IPS-20b (cell line): ENCODE results near the gene TUFM.

Source experiments
- H3K27ac ChIP-seq: one replicate; pipeline ENCODE4 v1.5.1; 2013; ENCODE audit warnings: low read length
- H3K27me3 ChIP-seq: 2 replicates; pipeline ENCODE4 v1.6.1; 2013; ENCODE audit warnings: mild to moderate bottlenecking, low read length, inconsistent platforms; ENCODE audit not compliant: insufficient read depth
- H3K36me3 ChIP-seq: 2 replicates; pipeline ENCODE4 v1.6.1; 2013; ENCODE audit warnings: low read depth, mild to moderate bottlenecking, inconsistent platforms, low read length, moderate library complexity; ENCODE audit not compliant: insufficient read depth
- H3K4me1 ChIP-seq: 2 replicates; pipeline ENCODE4 v1.6.1; 2013; ENCODE audit warnings: mild to moderate bottlenecking, control low read depth, inconsistent platforms, low read length, moderate library complexity; ENCODE audit not compliant: insufficient read depth
- H3K4me3 ChIP-seq: 2 replicates; pipeline ENCODE4 v1.5.1; 2013; ENCODE audit warnings: mild to moderate bottlenecking, low read length, inconsistent platforms
- H3K9ac ChIP-seq: 2 replicates; pipeline ENCODE4 v1.6.1; 2013; ENCODE audit warnings: low read depth, mild to moderate bottlenecking, inconsistent platforms, low read length, moderate library complexity
- H3K9me3 ChIP-seq: 2 replicates; pipeline ENCODE4 v1.6.1; 2013; ENCODE audit warnings: mild to moderate bottlenecking, low read depth, low read length, inconsistent platforms; ENCODE audit not compliant: insufficient read depth

TUFM gene

DNA sequence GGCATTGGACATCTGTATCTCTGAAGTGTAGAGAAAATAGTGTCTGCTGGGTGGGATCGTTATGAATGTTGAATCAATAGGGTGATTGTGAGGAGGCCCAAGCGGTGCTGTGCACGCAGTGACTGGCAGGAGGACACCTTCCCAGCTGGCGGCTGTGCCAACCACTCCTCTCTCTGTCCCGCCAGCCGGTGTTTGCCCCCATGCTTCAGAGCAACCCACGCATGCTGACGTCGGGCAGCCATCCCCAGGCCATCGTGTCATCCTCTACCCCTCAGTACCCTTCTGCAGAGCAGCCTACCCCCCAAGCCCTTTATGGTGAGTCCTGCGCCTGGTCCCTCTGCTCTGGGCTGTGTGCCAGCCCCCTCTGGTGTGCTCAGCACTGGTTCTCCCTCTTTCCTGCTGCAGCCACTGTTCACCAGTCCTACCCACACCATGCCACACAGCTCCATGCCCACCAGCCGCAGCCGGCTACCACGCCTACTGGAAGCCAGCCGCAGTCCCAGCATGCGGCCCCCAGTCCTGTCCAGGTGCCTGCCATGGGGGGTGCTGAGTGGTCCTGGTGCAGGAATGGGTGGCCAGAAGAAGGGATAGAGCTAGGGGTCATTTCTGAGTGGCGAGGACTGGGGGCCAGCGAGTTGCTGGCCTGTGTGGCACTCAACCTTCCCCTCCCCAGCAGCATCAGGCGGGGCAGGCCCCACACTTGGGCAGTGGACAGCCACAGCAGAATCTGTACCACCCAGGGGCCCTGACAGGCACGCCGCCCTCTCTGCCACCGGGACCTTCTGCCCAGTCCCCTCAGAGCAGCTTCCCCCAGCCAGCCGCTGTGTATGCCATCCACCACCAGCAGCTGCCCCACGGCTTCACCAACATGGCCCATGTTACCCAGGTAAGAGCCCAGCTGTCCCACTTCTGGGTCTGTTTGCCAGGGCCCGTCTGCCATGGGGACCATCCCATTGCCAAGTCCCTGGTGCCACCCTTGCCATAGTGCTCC, 11.0 kb downstream of the TUFM start:
- no peaks in the 10 kb centered on the region for H3K9me3 ChIP-seq
- H3K4me1 ChIP-seq: no peaks in the 10 kb centered on the region
- H3K27me3 ChIP-seq: no peaks in the 10 kb centered on the region
- peaks cover 86% of the 10 kb centered on the region for H3K36me3 ChIP-seq
- H3K4me3 ChIP-seq: no peak overlapping the region
- no peak overlapping the region for H3K27ac ChIP-seq
- H3K9ac ChIP-seq: no peak overlapping the region

DNA sequence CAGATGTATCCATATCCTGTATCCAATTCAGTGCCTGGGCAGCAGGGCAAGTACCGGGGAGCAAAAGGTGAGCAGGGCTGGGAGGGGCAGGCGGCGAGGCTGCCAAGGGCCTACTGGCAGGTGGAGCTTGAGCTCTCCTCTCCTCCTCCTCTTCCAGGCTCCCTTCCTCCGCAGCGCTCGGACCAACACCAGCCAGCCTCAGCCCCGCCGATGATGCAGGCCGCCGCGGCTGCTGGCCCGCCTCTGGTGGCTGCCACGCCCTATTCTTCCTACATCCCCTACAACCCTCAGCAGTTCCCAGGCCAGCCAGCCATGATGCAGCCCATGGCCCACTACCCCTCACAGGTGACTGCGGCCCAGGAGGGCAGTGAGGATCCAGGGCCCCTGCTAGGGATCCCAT, 11.8 kb downstream of the TUFM start:
- H3K36me3 ChIP-seq: peaks cover 94% of the 10 kb centered on the region
- H3K27ac ChIP-seq: no peak overlapping the region
- H3K4me1 ChIP-seq: no peaks in the 10 kb centered on the region
- H3K9ac ChIP-seq: no peak overlapping the region
- no peak overlapping the region for H3K4me3 ChIP-seq
- no peaks in the 10 kb centered on the region for H3K27me3 ChIP-seq
- no peaks in the 10 kb centered on the region for H3K9me3 ChIP-seq

DNA sequence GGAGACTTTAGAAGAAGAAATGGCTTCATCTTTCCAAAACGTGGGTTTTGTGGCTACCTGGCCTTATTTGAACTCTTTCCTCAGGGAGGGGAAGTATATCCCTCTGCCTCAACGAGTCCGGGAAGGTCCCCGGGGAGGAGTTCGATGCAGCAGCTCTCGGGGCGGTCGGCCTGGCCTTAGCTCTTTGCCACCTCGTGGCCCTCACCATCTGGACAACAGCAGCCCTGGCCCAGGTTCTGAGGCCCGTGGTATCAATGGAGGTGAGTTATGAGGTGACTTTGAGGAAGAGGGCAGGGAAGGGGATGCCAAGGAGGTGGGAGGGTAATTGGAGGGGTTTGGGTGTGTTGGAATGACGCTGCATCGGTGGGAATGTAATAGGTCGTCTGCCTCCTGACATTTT, 15.6 kb downstream of the TUFM start:
- Histone ChIP-seq H3K27me3 (no peaks in the 10 kb centered on the region), H3K27ac (no peak overlapping the region), H3K9ac (no peak overlapping the region), H3K9me3 (no peaks in the 10 kb centered on the region), H3K4me3 (no peak overlapping the region), H3K4me1 (no peaks in the 10 kb centered on the region; the same call in 1 of the 2 replicates), H3K36me3 (peaks cover 100% of the 10 kb centered on the region)

DNA sequence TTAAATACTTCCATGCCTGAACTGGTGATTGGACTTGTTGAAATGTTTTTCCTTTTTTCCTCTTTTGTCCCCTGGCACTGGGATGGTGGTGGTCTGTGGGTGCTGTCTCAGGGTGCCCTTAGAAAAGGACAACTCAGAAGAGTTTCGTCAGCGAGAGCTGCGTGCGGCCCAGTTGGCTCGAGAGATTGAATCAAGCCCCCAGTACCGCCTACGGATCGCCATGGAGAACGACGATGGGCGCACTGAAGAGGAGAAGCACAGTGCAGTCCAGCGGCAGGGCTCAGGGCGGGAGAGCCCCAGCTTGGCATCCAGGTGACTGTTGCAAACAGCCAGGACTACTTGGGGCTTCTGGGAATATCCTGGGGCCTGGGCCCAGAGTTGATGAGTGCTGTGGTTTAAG, 16.4 kb downstream of the TUFM start:
- H3K36me3 ChIP-seq: peaks cover 99% of the 10 kb centered on the region
- H3K27me3 ChIP-seq: no peaks in the 10 kb centered on the region
- peaks cover 7% of the 10 kb centered on the region for H3K4me1 ChIP-seq
- H3K9ac ChIP-seq: no peak overlapping the region
- H3K27ac ChIP-seq: no peak overlapping the region
- H3K4me3 ChIP-seq: no peak overlapping the region
- no peaks in the 10 kb centered on the region for H3K9me3 ChIP-seq

DNA sequence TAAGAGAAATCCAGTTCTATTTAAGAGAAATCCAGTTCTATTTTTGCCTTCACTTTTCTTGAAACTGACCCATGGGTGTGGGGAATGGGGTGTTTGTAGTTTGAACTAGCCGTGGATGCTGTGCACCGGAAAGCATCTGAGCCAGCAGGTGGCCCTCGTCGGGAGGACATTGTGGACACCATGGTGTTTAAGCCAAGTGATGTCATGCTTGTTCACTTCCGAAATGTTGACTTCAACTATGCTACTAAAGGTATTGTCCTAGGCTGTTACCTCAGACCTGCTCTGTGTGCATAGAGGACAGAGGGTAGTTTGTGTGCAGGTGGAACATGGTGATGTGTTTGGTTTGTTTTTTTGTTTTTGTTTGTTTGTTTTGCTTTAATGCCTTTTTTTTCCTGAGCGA, 20.0 kb downstream of the TUFM start:
- H3K27ac ChIP-seq: no peak overlapping the region

DNA sequence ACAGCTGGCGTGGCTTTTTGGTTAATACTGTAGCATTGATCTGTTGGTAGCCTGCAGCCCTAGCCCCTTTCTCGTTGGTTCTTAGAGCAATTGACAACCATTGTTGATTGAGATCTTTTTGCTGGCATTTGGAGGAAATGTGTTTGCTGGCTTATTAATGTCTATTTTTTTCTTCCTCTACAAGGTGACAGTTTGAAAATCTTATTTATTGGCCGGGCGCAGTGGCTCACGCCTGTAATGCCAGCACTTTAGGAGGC, 21.5 kb downstream of the TUFM start:
- Histone ChIP-seq H3K4me1 (peaks cover 7% of the 10 kb centered on the region), H3K9me3 (no peaks in the 10 kb centered on the region), H3K9ac (peak overlapping the region; percentile 99), H3K4me3 (peak overlapping the region; percentile 95), H3K27ac (peak overlapping the region; percentile 87), H3K27me3 (no peaks in the 10 kb centered on the region), H3K36me3 (peaks cover 52% of the 10 kb centered on the region)

More for the DNA sequence above, 20.0 kb downstream of the TUFM start:
- no peaks in the 10 kb centered on the region for H3K27me3 ChIP-seq
- H3K9ac ChIP-seq: 0 out of 2 replicates have a peak overlapping the region, but pooled peaks have one; percentile 7
- peak overlapping the region; percentile 95; the same call in 1 of the 2 replicates for H3K4me3 ChIP-seq
- H3K36me3 ChIP-seq: peaks cover 67% of the 10 kb centered on the region
- H3K4me1 ChIP-seq: peaks cover 7% of the 10 kb centered on the region
- H3K9me3 ChIP-seq: no peaks in the 10 kb centered on the region

DNA sequence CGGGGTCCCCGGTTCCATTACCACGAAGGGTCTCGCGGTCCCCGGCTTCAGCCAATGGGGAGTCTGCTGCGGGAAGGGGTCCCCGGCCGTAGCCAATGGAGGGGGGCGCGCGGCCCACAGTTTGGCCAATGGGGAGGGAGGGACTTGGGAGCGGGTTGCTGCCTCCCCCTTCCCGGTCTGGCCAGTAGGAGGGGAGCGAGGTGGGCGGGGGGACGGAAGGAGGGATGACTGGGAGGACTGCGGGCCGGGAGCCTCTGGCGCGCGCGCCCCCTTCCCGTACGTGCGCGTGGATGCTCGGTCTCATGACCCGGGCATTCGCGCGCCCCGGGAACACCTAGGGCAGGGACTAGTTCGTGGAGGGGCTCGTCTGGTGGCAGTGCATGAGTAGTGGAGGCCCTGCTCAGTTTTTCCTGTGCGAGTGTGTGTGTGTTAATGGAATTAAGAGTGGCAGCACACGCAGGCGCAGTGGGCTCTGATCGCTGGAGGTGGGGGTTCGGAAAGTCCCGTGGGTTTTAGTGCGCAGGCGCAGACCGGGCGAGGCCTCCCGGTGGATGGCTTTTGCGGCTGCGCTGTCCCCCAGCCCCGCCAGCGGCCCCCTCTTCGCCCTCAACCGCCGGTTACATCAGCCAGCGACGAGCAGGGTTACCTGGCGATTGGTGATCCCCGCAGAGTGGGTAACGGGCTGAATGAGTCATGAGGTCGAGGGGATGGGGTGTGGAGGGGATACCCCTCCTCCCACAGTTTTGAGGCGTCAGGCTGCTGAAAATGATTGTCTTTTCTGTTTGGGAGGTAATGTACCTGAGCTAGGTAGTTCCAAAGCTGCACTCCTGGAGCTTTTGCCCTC, 22.1 kb downstream of the TUFM start:
- peak overlapping the region; percentile 87 for H3K27ac ChIP-seq
- H3K27me3 ChIP-seq: no peaks in the 10 kb centered on the region
- H3K9ac ChIP-seq: peak overlapping the region; percentile 99
- no peaks in the 10 kb centered on the region for H3K9me3 ChIP-seq
- H3K36me3 ChIP-seq: peaks cover 47% of the 10 kb centered on the region
- H3K4me1 ChIP-seq: peaks cover 7% of the 10 kb centered on the region
- H3K4me3 ChIP-seq: peak overlapping the region; percentile 95

DNA sequence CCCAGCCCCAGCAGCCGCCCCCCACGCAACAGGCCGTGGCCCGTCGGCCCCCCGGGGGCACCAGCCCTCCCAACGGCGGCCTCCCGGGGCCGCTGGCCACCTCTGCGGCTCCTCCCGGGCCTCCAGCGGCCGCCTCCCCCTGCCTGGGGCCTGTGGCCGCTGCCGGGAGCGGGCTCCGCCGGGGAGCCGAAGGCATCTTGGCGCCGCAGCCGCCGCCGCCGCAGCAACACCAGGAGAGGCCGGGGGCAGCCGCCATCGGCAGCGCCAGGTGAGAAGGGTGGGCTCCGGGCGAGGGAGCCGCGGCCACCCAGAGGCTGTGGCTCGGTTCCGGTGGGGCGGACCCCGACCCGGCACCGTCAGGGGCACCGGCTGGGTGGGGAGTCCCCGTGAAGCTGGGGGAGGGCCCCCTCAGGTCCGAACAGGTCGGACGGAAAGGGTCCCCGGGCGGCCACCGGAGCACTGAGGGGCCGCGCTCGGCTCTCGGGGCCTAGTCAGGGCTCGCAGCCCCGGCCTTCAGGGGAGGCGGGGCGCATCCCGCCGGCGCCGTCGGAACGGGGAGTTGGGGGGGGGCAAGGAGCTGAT, 22.8 kb downstream of the TUFM start:
- Histone ChIP-seq H3K27me3 (no peaks in the 10 kb centered on the region), H3K4me3 (peak overlapping the region; percentile 95), H3K9ac (peak overlapping the region; percentile 73), H3K27ac (no peak overlapping the region), H3K9me3 (no peaks in the 10 kb centered on the region), H3K4me1 (peaks cover 7% of the 10 kb centered on the region), H3K36me3 (peaks cover 40% of the 10 kb centered on the region)

DNA sequence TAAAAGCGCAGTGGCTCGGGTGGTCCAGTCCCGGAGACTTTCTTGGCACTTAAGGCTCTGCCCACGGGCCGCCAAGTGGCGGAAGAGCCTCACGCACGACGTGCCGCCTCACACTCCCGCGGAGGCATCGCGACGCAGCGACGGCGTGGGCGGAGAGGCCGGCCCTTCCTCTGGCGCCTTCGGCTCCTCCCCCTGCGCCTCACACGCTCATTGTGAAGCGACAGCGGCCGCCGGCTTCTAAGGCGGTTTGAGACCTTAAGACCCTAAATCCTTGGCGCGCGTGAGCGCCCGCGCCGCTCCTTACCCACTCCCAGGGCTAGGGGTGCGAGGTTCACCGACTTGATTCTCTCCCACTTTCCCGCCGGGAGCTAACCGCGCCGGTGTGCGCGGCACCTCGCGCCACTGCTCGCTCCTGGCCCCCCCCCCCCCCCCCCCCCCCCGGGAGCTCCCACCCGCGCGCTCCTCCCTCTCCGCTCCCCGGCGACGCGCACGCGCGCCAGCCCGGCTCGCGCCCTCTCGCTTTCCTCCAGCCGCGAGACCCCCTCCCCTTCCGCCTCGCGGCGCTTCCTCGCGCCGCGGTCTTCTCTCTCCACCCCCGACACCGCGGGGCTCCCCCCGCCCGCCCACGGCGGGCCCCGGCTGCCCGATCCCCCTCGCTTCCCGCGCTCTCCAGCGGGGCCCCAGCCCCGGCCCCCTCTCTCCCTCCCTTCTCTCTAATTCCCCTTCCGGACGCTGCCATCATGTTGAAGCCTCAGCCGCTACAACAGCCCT, 23.4 kb downstream of the TUFM start, which contains the start of gene ATXN2L:
Gene ATXN2L (plus strand): TSS at position 480 of the 771 bp plus-strand sequence. CDS start 261 bp downstream, at position 741.
- H3K4me1 ChIP-seq: peaks cover 7% of the 10 kb centered on the region
- no peaks in the 10 kb centered on the region for H3K27me3 ChIP-seq
- H3K27ac ChIP-seq: no peak within 1 kb of the TSS
- peak within 1 kb of the TSS; percentile 95 for H3K4me3 ChIP-seq
- no peaks in the 10 kb centered on the region for H3K9me3 ChIP-seq
- H3K9ac ChIP-seq: peak within 1 kb of the TSS; percentile 73
- H3K36me3 ChIP-seq: peaks cover 33% of the 10 kb centered on the region

DNA sequence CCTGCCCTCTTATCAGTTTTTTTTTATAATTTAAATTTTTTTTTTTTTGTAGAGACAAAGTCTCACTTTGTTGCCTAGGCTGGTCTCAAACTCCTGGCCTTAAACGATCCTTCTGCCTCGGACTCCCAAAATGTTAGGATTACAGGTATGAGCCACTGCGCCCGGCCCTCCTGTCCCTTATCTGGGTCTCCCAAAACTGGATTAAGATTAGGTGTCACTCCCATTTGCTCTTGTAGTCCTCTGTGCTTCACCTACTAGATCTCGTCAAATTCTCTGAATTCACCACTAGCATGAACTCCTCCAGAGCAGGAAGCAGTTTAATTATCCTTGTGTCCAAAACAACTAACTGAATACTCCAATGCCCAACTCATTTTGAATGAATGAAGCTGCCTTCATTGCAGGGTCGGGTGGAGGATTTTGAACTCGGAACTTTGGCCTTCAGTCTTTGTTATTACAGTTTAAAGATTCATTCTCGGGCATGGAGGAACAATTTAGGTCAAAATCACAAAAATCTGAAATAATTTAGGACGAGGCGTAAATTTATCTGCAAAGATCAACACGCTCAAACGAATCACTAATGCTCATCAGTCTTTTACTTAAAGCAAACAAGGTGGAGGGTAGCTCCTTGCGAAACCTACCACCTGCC, 24.2 kb downstream of the TUFM start:
- peak overlapping the region; percentile 95 for H3K4me3 ChIP-seq
- H3K36me3 ChIP-seq: peaks cover 26% of the 10 kb centered on the region
- peaks cover 7% of the 10 kb centered on the region for H3K4me1 ChIP-seq
- no peaks in the 10 kb centered on the region for H3K27me3 ChIP-seq
- peak overlapping the region; percentile 73 for H3K9ac ChIP-seq
- H3K9me3 ChIP-seq: no peaks in the 10 kb centered on the region
- no peak overlapping the region for H3K27ac ChIP-seq
